ENCODE measurements around the gene PRKCE.
A peak's percentile ranks its signal among the peaks of the same experiment; 100 is the strongest.

PRKCE gene

GRCh38 chr2:45759310-45759851, 107.9 kb downstream of the PRKCE start:
- peak; percentile 13 for DNase-seq

- DNase-seq = no peak
Observed at GRCh38 chr2:45761635-45762034, 110.2 kb downstream of the PRKCE start.

GRCh38 chr2:45763255-45763654, 111.8 kb downstream of the PRKCE start:
- no peak for DNase-seq

- no peak for DNase-seq
Observed at GRCh38 chr2:45763797-45764196, 112.3 kb downstream of the PRKCE start.

- no peak for DNase-seq
Observed at GRCh38 chr2:45765007-45765727, 113.7 kb downstream of the PRKCE start.

- DNase-seq = peak; percentile 18
Observed at GRCh38 chr2:45765728-45766254, 114.3 kb downstream of the PRKCE start.

- DNase-seq = no peak
Observed at GRCh38 chr2:45768208-45768607, 116.7 kb downstream of the PRKCE start.

- DNase-seq = no peak
Observed at GRCh38 chr2:45769056-45769455, 117.6 kb downstream of the PRKCE start.

GRCh38 chr2:45769854-45770576, 118.5 kb downstream of the PRKCE start:
- no peak for DNase-seq

GRCh38 chr2:45770811-45771210, 119.3 kb downstream of the PRKCE start:
- no peak for DNase-seq

- peak; percentile 53 for DNase-seq
Observed at GRCh38 chr2:45771261-45771660, 119.8 kb downstream of the PRKCE start.

- DNase-seq = no peak
Observed at GRCh38 chr2:45772038-45772437, 120.6 kb downstream of the PRKCE start.

GRCh38 chr2:45773909-45774308, 122.4 kb downstream of the PRKCE start:
- DNase-seq = no peak

- no peak for DNase-seq
Observed at GRCh38 chr2:45774688-45775244, 123.3 kb downstream of the PRKCE start.

GRCh38 chr2:45776160-45776955, 124.9 kb downstream of the PRKCE start:
- DNase-seq = no peak

- DNase-seq = no peak
Observed at GRCh38 chr2:45777996-45778719, 126.7 kb downstream of the PRKCE start.

GRCh38 chr2:45778720-45779171, 127.3 kb downstream of the PRKCE start:
- DNase-seq = peak; percentile 10

GRCh38 chr2:45780541-45781463, 129.3 kb downstream of the PRKCE start:
- no peak for DNase-seq

- no peak for DNase-seq
Observed at GRCh38 chr2:45781464-45781811, 130.0 kb downstream of the PRKCE start.

- no peak for DNase-seq
Observed at GRCh38 chr2:45782436-45782835, 131.0 kb downstream of the PRKCE start.

- DNase-seq = no peak
Observed at GRCh38 chr2:45782986-45783385, 131.5 kb downstream of the PRKCE start.

All from DMS79 treated with DMSO at 0.1 percent for 48 hours (cell line).